Stimulated activated CD8-positive, alpha-beta memory T cell treated with anti-CD3 and anti-CD28 coated beads, Interleukin-12 subunit alpha, Interleukin-12 subunit beta, amount 100 ng/mL, for 4 hours (primary cell): Measurements from ENCODE around the gene ZNF326.
"Not testable (repeated sequence)": the region's sequence is repeated elsewhere in the genome, so short reads cannot be mapped to it uniquely, and the experiment has no call there.

ENCODE experiments used
- DNase-seq: peaks from one replicate; pipeline ENCODE4 v3.0.0-alpha.2; 2020; ENCODE audit warnings: low read depth

ZNF326 gene

DNA sequence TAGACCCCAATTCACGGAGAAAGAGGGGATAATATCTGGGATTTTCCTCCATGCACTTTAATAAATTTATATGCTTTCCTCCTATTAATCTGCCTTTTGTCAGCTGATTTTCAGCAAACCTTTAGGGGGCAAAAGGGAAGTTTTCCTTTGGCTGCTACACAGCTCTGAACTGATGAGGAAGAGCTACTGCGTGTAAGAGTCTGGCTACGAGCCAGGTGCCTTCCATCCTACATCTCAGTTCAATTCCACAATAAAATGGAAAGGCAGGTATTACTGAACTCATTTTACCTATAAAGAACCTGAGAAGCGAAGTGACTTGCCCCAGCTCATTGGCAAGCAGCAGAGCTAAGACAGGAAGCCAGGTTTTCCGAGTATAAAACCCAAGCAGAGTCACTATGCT, 28.3 kb upstream of the ZNF326 start:
- DNase-seq, result no peak

GRCh38 chr1:89971600-89971999, 23.3 kb upstream of the ZNF326 start:
- no peak for DNase-seq

DNA sequence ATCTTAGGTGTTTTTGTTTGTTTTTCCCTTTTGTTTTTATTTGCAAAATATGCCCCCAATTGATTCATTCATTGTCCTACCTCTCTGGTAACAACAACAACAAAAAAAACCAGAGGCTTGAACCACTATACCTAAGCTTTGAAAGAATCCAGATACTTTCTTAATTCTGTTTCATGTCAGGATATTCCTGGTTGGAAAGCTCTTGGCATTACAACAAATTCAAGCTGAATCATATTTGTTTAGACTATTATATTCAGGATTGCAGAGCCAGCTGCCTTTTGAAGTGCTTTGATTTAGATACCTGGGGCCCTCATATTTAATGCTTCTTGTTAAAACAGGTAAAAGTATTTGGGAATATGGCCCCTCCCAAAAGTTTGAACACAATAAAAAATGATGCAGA, 22.9 kb upstream of the ZNF326 start:
- DNase-seq, result no peak

DNA sequence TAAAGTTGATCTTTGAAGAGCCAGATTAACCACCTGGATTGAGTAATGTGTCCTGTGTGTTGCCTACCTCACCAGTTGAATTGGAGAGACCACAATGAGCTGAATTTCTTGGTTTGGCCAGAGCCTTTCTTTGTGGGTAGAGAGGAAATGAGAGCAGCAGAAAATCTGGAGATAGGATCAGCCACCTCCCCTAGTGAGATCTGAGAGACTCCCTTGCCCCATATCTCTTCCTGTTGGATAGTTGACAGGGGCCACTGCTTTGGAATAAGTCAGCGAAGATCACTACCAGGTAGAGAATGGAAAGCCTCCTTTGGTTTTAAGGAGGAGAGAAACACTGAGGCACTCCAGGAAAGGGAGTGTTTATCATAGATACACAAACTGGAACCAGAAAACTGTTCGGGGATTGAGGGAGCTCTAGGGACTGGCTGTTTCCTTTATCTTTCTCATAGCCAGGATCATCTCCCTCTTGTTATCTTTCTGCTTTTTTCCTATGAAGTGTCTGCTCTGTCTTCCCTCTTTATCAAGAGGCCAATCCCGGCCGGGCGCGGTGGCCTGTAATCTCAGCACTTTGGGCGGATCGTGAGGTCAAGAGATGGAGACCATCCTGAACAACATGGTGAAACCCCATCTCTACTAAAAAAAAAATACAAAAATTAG, 21.3 kb upstream of the ZNF326 start:
- DNase-seq, result no peak

DNA sequence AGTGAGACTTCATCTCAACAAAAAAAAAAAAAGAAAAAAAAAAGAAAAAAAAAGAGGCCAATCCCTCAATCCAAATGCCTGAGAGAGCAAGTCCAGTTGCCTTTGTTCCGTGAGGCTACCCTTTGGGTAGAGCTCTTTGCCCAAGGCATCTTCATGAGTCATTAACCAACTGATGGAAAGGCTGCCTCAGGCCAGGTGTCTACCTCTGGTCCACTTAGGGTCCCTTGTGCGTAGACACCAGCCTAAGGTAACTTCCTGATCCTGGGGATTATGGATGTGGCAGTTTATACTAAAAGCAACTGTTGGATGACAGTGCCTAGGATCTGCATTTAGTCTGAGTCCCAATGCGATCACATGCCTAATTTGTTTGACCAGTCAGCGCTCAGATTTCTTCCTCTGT, 20.7 kb upstream of the ZNF326 start:
- no peak for DNase-seq

GRCh38 chr1:89974696-89975470, 20.0 kb upstream of the ZNF326 start:
- no peak for DNase-seq

DNA sequence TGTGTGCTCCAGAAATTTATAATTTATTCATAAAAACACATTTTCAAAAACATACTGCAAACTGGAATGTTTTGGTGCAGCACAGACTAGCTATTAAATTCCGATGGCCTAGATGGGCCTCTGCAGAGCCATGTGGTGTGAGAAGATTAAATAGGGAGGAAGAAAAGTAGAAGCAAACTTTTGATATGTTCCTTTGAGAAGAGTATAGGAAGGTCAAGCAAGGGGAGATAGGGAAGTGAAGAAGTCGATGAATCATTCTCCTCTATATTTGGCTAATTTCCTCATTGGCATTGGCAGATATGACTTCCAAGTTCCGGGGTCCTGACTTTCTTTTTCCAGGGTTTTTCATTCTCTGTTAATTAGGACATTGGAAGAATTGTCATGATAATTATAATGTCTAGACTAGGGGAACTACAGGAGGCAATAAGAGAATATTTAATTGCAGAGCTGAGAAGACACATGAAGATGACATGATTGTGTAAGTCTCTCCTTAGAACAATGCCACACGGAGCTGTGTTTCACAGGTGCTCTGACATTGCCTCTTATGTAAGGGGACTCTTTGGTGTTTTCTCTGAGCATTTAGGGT, 19.3 kb upstream of the ZNF326 start:
- no peak for DNase-seq

GRCh38 chr1:89978755-89979154, 16.2 kb upstream of the ZNF326 start:
- DNase-seq, result no peak

- no peak for DNase-seq
Observed at GRCh38 chr1:89980605-89981004, 14.3 kb upstream of the ZNF326 start.

DNA sequence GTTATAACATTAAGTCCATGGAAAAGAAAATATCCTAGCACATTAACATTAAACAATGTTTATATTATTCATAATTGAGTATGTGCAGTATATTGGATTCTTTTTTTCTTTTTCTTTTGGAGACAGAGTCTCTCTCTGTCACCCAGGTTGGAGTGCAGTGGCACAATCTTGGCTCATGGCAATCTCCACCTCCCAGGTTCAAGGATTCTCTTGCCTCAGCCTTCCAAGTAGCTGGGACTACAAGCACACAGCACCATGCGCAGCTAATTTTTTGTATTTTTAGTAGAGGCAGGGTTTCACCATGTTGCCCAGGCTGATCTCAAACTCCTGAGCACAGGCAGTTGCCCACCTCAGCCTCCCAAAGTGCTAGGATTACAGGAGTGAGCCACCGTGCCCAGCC, 12.1 kb upstream of the ZNF326 start:
- DNase-seq, result not testable (repeated sequence)

- DNase-seq, result not testable (repeated sequence)
Observed at GRCh38 chr1:89984564-89985116, 10.3 kb upstream of the ZNF326 start.

DNA sequence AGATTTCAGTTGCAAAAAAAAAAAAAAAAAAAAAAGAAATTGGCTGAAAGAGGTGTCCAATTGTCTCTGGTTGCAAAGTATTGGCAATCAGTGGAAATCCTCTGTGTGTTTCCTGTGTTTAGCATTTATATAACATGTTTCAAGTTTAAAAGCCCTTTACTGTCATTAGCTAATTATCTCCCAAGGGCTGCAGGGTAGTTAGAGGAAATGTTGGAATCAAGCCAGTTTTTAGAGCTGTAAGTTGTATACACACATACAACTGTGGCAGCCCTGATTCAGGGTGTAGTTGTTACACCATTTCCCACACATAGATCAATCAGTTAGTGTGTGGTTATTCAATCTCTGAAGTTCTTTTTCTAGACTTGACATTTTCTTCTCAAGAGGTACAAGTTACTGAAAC, 8.9 kb upstream of the ZNF326 start:
- no peak for DNase-seq

GRCh38 chr1:89987159-89987819, 7.6 kb upstream of the ZNF326 start:
- DNase-seq, result no peak

DNA sequence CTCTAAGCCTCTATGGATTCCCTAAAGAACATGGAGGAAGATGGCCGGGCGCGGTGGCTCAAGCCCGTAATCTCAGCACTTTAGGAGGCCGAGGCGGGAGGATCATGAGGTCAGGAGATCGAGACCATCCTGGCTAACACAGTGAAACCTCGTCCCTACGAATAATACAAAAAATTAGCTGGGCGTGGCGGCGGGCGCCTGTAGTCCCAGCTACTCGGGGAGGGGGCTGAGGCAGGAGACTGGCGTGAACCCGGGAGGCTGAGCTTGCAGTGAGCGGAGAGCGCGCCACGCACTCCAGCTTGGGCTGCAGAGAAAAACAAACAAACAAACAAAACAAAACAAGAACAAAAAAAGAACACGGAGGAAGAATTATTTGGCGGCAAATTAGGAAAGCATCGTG, 5.8 kb upstream of the ZNF326 start:
- no peak for DNase-seq

GRCh38 chr1:89989799-89990198, 5.1 kb upstream of the ZNF326 start:
- no peak for DNase-seq

- DNase-seq, result no peak
Observed at GRCh38 chr1:89990976-89991831, 3.7 kb upstream of the ZNF326 start.

GRCh38 chr1:89993541-89993940, 1.4 kb upstream of the ZNF326 start:
- no peak for DNase-seq

- DNase-seq, result no peak
Observed at GRCh38 chr1:89994231-89994804, 592 bp upstream of the ZNF326 start.

DNA sequence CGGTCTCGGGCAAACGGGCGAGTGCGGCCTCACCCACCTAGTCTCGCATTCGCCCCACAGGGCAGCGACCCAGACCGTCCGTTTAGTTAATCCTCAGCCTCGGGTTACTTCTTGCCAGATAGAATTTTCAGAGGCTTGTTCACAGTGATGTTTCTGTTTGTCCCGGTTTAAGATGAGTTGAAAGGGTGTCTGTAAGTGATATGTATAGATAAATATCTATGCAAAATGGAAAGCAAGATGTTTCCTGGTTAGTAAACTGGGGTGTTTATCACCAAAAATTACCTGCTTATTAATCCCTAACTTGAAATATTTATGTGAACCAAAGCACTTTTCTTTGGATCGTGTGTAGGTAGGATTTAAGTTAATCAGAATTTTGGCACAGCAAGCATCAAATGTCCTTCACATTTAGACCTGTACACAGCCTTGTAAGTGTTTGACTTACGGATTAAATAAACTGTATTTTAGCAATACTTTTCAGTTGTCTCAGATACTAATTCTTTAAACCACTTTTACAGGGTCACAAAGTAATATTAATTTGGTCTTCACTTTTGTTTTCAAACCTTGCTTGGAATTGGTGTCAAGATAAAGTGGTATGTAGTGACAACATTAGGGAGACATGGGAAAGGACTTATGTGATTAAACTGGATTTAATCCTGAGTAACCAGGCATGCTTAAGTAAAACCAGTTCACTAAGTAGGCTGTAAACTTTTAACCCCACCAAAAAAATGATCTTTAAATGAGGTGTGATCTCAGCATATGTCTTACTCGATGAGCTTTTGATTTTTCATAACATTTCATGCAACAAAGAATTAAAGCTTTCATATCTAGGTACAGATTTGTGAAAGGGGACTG, 914 bp downstream of the ZNF326 start:
- no peak for DNase-seq

GRCh38 chr1:89996450-89997110, 1.7 kb downstream of the ZNF326 start:
- no peak for DNase-seq
